ENCODE measurements around the gene TMEM169.

Gene TMEM169

DNA sequence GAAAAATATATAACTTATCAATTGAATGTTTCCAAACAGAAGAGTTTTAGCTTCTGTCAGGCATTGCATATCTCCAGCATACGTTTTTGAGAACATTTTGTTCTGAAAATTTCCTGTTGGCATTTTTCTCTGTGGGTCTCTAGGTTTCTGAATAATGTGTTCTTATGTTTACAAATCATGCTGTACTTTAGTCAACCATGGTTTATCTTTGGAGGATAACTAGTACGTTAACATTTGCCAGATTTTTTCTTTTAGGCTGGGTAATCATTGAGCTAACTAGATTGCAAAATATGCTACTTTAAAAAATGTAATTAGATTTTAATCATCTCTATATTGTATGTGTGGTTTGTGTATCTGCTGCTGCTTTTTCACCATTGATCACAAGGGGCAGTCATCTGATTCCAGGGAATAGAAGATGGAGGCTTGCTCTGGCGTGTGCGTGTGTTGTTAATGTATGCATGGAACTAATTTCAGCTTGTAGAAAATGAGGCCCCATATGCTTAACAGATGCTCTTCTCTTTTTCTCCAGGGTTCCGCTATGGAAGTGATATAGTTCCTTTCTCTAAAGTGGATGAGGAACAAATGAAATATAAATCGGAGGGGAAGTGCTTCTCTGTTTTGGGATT lies 48.7 kb downstream of the TMEM169 start:
- Histone ChIP-seq H3K4me3 (replicated peaks; ENCODE audit: insufficient read depth, low read length) (no peak overlapping the region), H3K27ac (replicated peaks) (peak overlapping the region; percentile 1; the same call in 1 of the 2 replicates), H3K27me3 (ENCODE audit: insufficient read depth, poor library complexity, severe bottlenecking) (no peaks in the 10 kb centered on the region)
- TF ChIP-seq REST (IDR thresholded peaks at IDR 0.05; ENCODE audit: insufficient replicate concordance, low read depth) (no peak), SPI1 (IDR thresholded peaks at IDR 0.05; ENCODE audit: borderline replicate concordance, low read depth) (no peak), POLR2AphosphoS5 (IDR thresholded peaks at IDR 0.05; ENCODE audit: low read depth) (no peak), CTCF (IDR thresholded peaks at IDR 0.05; ENCODE audit: insufficient read depth, low read length) (no peak), GABPA (IDR thresholded peaks at IDR 0.05; ENCODE audit: low read depth) (no peak)
- no peak for DNase-seq (ENCODE audit: low read depth in 1 of 2, low spot score in 1 of 2)

GRCh38 chr2:216131175-216131926 lies 49.6 kb downstream of the TMEM169 start:
- TF ChIP-seq REST (IDR thresholded peaks at IDR 0.05; ENCODE audit: insufficient replicate concordance, low read depth) (no peak), CTCF (IDR thresholded peaks at IDR 0.05; ENCODE audit: insufficient read depth, low read length) (no peak), POLR2AphosphoS5 (IDR thresholded peaks at IDR 0.05; ENCODE audit: low read depth) (no peak), GABPA (IDR thresholded peaks at IDR 0.05; ENCODE audit: low read depth) (no peak), SPI1 (IDR thresholded peaks at IDR 0.05; ENCODE audit: borderline replicate concordance, low read depth) (no peak)
- H3K4me3 ChIP-seq (replicated peaks; ENCODE audit: insufficient read depth, low read length) = no peak overlapping the region
- peak overlapping the region; percentile 44; the same call in 1 of the 2 replicates for H3K27ac ChIP-seq (replicated peaks)
- peak in 1 of 2 experiments; percentile 55 for DNase-seq (ENCODE audit: low read depth in 1 of 2, low spot score in 1 of 2)
- H3K27me3 ChIP-seq (ENCODE audit: insufficient read depth, poor library complexity, severe bottlenecking) = no peaks in the 10 kb centered on the region

GRCh38 chr2:216132585-216132984 lies 50.9 kb downstream of the TMEM169 start:
- H3K4me3 ChIP-seq (replicated peaks; ENCODE audit: insufficient read depth, low read length) = no peak overlapping the region
- TF ChIP-seq POLR2AphosphoS5 (IDR thresholded peaks at IDR 0.05; ENCODE audit: low read depth) (no peak), GABPA (IDR thresholded peaks at IDR 0.05; ENCODE audit: low read depth) (no peak), CTCF (IDR thresholded peaks at IDR 0.05; ENCODE audit: insufficient read depth, low read length) (no peak), REST (IDR thresholded peaks at IDR 0.05; ENCODE audit: insufficient replicate concordance, low read depth) (no peak), SPI1 (IDR thresholded peaks at IDR 0.05; ENCODE audit: borderline replicate concordance, low read depth) (no peak)
- no peak for DNase-seq (ENCODE audit: low read depth in 1 of 2, low spot score in 1 of 2)
- peak overlapping the region; percentile 44; the same call in 1 of the 2 replicates for H3K27ac ChIP-seq (replicated peaks)
- H3K27me3 ChIP-seq (ENCODE audit: insufficient read depth, poor library complexity, severe bottlenecking) = no peaks in the 10 kb centered on the region

Data from HL-60 (cell line).